Mammary epithelial cell (primary cell): ENCODE measurements around the gene ANKRD30A.

Experiments used
- CTCF ChIP-seq, 2 donors: IDR thresholded peaks in 1 of 2; conservative IDR thresholded peaks in 1 of 2; 2 replicates each; pipeline ENCODE4 v1.5.1; 2011 to 2012; ENCODE audit warnings: inconsistent platforms in 2 of 2, low read length in 2 of 2, mild to moderate bottlenecking in 2 of 2, control low read depth in 1 of 2, low read depth in 1 of 2; ENCODE audit not compliant: insufficient read depth in 1 of 2; ENCODE audit errors: extremely low read depth in 1 of 2
- EZH2 ChIP-seq: IDR thresholded peaks from 2 replicates; pipeline ENCODE4 v1.6.1; 2012; ENCODE audit warnings: low read length, inconsistent platforms, borderline replicate concordance

- TF ChIP-seq CTCF (conservative IDR thresholded peaks at IDR 0.05 in 1 of 2, IDR thresholded peaks at IDR 0.05 in 1 of 2; ENCODE audit: extremely low read depth in 1 of 2, insufficient read depth in 1 of 2, low read depth in 1 of 2, low read length in 2 of 2) (no peak), EZH2 (no peak)
Measured at GRCh38 chr10:37344413-37344812, 219.0 kb downstream of the ANKRD30A start.
